HG03575 (cell line): ENCODE measurements around the gene NUP93.
"Not testable (repeated sequence)": the region's sequence is repeated elsewhere in the genome, so short reads cannot be mapped to it uniquely, and the experiment has no call there.

Source experiments
- ATAC-seq: cut with Tn5 transposase; IDR thresholded peaks from one replicate; pipeline ENCODE4 v1.9.1; 2021; ENCODE audit not compliant: unreplicated experiment, insufficient number of reproducible peaks, low FRiP score; ENCODE audit errors: extremely low read depth

The NUP93 gene

GRCh38 chr16:56771558-56772279 is 41.8 kb downstream of the NUP93 start:
- ATAC-seq, result no peak

GRCh38 chr16:56773532-56773931 is 43.6 kb downstream of the NUP93 start:
- no peak for ATAC-seq

- ATAC-seq, result no peak
Measured at GRCh38 chr16:56774016-56774680, 44.2 kb downstream of the NUP93 start.

- ATAC-seq, result no peak
Measured at GRCh38 chr16:56775162-56775561, 45.2 kb downstream of the NUP93 start.

GRCh38 chr16:56776562-56776961 is 46.6 kb downstream of the NUP93 start:
- no peak for ATAC-seq

GRCh38 chr16:56777001-56777400 is 47.1 kb downstream of the NUP93 start:
- no peak for ATAC-seq

GRCh38 chr16:56777482-56777881 is 47.6 kb downstream of the NUP93 start:
- no peak for ATAC-seq

GRCh38 chr16:56779906-56780305 is 50.0 kb downstream of the NUP93 start:
- ATAC-seq, result no peak

- ATAC-seq, result no peak
Measured at GRCh38 chr16:56780646-56781045, 50.7 kb downstream of the NUP93 start.

GRCh38 chr16:56781528-56781961 is 51.6 kb downstream of the NUP93 start:
- ATAC-seq, result no peak

GRCh38 chr16:56783344-56783743 is 53.4 kb downstream of the NUP93 start:
- no peak for ATAC-seq

GRCh38 chr16:56785317-56785716 is 55.4 kb downstream of the NUP93 start:
- no peak for ATAC-seq

- no peak for ATAC-seq
Measured at GRCh38 chr16:56787167-56787566, 57.2 kb downstream of the NUP93 start.

GRCh38 chr16:56788435-56788834 is 58.5 kb downstream of the NUP93 start:
- no peak for ATAC-seq

- ATAC-seq, result no peak
Measured at GRCh38 chr16:56789360-56789759, 59.4 kb downstream of the NUP93 start.

- ATAC-seq, result no peak
Measured at GRCh38 chr16:56792967-56793366, 63.0 kb downstream of the NUP93 start.

- ATAC-seq, result no peak
Measured at GRCh38 chr16:56793492-56793891, 63.6 kb downstream of the NUP93 start.

- no peak for ATAC-seq
Measured at GRCh38 chr16:56795011-56795410, 65.1 kb downstream of the NUP93 start.

GRCh38 chr16:56797038-56797437 is 67.1 kb downstream of the NUP93 start:
- ATAC-seq, result not testable (repeated sequence)

- no peak for ATAC-seq
Measured at GRCh38 chr16:56797861-56798260, 67.9 kb downstream of the NUP93 start.

GRCh38 chr16:56798955-56799354 is 69.0 kb downstream of the NUP93 start:
- no peak for ATAC-seq
